Stimulated activated CD8-positive, alpha-beta memory T cell treated with anti-CD3 and anti-CD28 coated beads, Interleukin-2, amount 100 ng/mL, for 1 hour (primary cell): ENCODE data around the gene MRPL20.
"Not testable (repeated sequence)": the region's sequence is repeated elsewhere in the genome, so short reads cannot be mapped to it uniquely, and the experiment has no call there.

ENCODE experiments used
- DNase-seq, 2 donors: peaks; one replicate each; pipeline ENCODE4 v3.0.0-alpha.2; 2020; ENCODE audit warnings: low read depth in 2 of 2

MRPL20 gene

GRCh38 chr1:1426496-1427105, 19.5 kb upstream of the MRPL20 start:
- DNase-seq, result no peak

- DNase-seq, result no peak
Observed at GRCh38 chr1:1425753-1426495, 18.8 kb upstream of the MRPL20 start.

- DNase-seq, result no peak
Observed at GRCh38 chr1:1425426-1425752, 18.3 kb upstream of the MRPL20 start.

GRCh38 chr1:1424707-1425106, 17.6 kb upstream of the MRPL20 start:
- no peak for DNase-seq

- no peak for DNase-seq
Observed at GRCh38 chr1:1423245-1423597, 16.1 kb upstream of the MRPL20 start.

GRCh38 chr1:1422465-1423244, 15.6 kb upstream of the MRPL20 start:
- DNase-seq, result no peak

- no peak for DNase-seq
Observed at GRCh38 chr1:1421907-1422464, 14.9 kb upstream of the MRPL20 start.

GRCh38 chr1:1421147-1421906, 14.2 kb upstream of the MRPL20 start, which contains the start of gene ANKRD65:
TSS of gene ANKRD65 (minus strand) at chr1:1421276. CDS start at chr1:1421005, 271 bp downstream.
- no peak for DNase-seq

GRCh38 chr1:1420654-1421141, 13.6 kb upstream of the MRPL20 start:
- DNase-seq, result no peak

GRCh38 chr1:1419813-1420653, 12.9 kb upstream of the MRPL20 start:
- no peak for DNase-seq

- DNase-seq, result no peak
Observed at GRCh38 chr1:1419363-1419812, 12.3 kb upstream of the MRPL20 start.

- no peak for DNase-seq
Observed at GRCh38 chr1:1418464-1419362, 11.6 kb upstream of the MRPL20 start.

GRCh38 chr1:1417825-1418463, 10.9 kb upstream of the MRPL20 start:
- not testable (repeated sequence) for DNase-seq

GRCh38 chr1:1417396-1417795, 10.3 kb upstream of the MRPL20 start:
- not testable (repeated sequence) for DNase-seq

- no peak for DNase-seq
Observed at GRCh38 chr1:1415751-1416150, 8.7 kb upstream of the MRPL20 start.

- not testable (repeated sequence) for DNase-seq
Observed at GRCh38 chr1:1412311-1412902, 5.3 kb upstream of the MRPL20 start.

- DNase-seq, result no peak
Observed at GRCh38 chr1:1411626-1412025, 4.5 kb upstream of the MRPL20 start.

GRCh38 chr1:1410238-1410637, 3.1 kb upstream of the MRPL20 start:
- not testable (repeated sequence) for DNase-seq
